Left renal pelvis (tissue), 4 donors: ENCODE data around the gene FN3K. TPM values are rescaled to one million over a fixed set of nuclear protein-coding genes. Genes with fewer than 3 reads are reported as not detected.

Experiments
- DNase-seq, 4 donors: peaks; one replicate each; pipeline ENCODE4 v3.0.0-alpha.2; 2013; ENCODE audit warnings: low read depth in 4 of 4, low spot score in 3 of 4
- polyA plus RNA-seq, 4 donors: library from polyadenylated mRNA; unstranded; fragments of 120-200 nt; gene quantifications; one replicate each; pipeline ENCODE4 v1.2.1, GENCODE V29; 2013; ENCODE audit not compliant: insufficient read length in 4 of 4

FN3K gene
- 10 to 100 TPM; 13.5 to 34.4 (median 25.7) TPM for polyA plus RNA-seq

DNA sequence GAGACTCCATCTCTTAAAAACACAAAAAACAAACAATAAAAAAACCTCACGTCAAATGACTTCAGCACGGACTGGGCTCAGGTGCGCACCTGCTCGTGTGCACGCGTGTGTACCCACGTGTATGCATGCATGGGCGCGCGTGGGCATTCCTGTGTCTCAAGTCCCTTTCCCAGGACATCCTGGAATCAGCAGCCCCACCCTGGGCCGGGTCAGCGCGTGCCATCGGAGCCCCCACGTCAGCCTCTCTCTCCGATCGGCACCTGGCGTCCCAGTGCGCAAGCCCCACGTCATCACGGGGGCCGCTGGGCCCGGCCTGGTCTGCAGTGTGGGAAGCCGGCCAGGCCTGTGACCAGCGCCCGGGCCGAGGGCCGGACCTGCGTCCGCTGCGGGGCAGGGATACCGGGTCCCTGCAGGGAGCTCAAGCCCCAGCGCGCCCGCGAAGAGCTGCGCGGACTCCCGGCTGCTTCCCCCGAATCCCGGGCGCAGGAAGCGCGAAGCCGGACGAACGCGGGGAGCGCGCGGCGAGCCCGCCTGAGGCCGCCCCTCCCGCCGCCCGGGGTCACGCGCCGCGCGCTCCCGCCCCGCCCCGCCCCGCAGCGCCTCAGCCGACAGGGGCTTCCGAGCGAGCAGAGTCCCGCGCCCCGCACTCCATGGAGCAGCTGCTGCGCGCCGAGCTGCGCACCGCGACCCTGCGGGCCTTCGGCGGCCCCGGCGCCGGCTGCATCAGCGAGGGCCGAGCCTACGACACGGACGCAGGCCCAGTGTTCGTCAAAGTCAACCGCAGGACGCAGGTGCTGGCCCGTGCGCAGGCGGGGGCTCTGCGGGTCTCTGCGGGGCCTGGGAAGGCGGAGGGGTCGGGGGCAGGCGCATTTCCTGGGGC, at the start of gene FN3K:
TSS of gene FN3K (plus strand) at position 629 of the 880 bp plus-strand sequence. CDS start at position 651, 22 bp downstream.
- no peak for DNase-seq

DNA sequence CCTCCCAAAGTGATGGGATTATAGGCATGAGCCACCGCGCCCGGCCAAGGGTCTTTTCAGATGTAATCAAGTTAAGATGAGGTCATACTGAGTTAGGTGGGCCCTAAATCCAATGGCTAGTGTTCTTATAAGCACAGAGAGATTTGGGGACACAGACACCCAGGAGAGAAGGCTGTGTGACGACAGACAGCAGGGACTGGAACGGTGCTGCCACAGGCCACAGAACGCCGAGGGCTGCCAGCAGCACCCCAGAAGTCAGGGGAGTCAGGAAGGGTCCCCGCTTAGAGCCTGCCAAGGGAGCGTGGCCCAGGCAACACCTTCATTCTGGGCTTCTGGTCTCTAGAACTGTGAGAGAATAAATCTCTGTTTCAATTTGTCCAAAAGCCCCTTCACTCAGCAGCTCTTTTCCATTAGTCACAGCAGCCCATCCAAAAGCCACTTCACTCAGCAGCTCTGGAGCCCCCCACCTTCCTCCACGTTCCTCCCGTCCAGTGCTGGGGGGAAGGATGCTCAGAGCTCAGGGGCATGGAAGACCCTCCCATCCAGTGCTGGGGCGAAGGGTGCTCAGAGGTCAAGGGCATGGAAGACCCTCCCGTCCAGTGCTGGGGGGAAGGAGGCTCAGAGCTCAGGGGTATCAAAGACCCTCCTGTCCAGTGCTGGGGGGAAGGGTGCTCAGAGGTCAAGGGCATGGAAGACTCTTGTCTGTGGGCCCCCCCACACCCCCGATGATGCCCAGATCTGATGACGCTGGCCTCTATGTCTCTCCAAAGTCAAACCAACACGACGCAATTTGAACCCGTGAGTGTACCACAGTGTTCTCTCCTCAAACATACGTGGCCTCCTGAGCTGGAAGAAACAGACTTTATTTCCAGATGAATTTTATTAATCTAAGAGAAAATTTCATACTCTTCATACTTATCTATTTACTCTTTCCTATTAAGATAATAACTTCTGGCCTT, 48.8 kb upstream of the FN3K start:
- no peak for DNase-seq

DNA sequence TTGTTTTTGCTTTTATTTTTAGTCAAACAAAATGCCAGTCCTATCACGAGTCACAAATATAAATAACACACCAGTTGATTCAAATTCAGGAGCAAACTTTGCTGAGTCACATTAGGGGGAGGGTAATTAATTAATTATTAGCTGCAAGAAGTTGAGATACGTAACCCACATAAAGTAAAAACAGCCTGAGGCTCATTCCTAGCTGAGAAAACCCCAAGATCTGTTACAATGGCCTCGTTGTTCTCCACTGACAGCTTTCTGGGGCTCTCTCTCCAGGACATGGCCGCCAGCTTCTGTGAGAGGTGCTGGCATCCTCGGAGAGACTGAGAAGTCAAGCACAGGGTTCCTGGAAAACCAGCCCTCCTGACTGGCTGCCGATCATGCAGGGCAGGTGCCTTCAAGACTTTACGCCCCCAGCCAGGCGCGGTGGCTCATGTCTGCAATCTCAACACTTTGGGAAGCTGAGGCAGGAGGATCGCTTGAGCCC, 48.0 kb upstream of the FN3K start:
- DNase-seq: no peak

DNA sequence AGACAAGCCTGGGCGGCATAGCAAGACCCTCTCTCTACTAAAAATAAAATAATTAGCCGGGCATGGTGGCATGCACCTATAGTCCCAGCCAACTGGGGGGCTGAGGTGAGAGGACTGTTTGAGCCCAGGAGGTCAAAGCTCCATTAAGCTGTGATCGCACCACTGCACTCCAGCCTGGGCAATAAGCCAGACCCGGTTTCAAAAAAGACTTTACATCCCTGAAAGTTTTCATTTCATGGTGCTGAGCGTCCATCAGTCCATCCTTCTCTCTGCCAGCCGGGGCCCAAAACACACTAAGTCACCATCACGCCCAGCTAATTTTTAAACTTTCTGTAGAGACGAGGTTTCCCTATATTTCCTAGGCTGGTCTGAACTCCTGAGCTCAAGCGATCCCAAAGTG, 47.5 kb upstream of the FN3K start:
- no peak for DNase-seq

DNA sequence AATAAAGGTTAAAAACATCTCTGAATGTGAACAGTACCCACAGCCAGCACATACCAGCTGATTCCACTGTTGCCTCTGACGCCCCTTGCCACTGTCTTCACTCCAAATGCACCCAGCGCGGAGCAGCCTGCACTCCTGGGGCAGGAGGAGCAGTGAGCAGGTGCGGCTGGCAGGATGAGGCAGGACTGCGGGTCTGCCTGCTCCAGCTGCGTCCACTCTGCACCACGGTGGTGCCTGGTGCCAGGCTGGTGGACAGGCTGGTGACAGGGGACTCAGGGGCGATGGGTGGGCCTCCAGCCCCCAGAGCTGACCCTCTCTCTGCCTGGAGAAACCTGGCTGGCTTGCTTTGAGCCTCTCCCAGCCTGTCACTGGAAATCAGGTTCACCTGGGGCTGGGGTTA, 46.3 kb upstream of the FN3K start:
- DNase-seq: no peak

DNA sequence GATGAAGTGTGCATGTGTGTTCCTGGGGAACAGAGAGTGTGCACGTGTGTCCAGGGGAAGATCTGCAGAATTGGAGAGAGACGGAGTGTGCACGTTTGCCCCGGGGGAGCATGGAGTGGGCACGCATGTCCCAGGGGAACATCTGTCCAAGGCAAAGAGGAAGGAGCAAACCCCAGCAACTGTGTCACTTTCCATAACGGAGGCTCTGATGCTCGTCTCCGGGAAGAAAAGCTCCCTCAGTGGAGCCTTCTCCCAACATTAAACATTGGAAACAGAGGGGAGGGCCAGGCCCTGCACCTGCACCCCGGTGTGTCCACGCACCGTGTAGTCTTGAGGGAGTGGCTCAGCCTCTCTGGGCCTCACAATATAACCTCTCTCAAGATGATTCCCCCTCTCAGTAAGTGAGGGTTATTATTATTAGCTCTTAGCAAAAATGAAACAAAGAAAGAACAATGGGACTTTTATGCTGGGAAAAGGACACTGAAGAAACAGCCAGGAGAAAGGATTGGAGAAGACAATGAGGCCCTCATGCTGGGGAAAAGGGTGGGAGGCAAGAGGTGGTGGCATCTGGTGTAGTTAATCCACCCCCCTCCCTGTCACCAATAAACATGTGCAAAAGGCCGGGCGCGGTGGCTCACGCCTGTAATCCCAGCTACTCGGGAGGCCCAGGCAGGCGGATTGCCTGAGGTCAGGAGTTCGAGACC, 44.5 kb upstream of the FN3K start:
- DNase-seq: no peak

DNA sequence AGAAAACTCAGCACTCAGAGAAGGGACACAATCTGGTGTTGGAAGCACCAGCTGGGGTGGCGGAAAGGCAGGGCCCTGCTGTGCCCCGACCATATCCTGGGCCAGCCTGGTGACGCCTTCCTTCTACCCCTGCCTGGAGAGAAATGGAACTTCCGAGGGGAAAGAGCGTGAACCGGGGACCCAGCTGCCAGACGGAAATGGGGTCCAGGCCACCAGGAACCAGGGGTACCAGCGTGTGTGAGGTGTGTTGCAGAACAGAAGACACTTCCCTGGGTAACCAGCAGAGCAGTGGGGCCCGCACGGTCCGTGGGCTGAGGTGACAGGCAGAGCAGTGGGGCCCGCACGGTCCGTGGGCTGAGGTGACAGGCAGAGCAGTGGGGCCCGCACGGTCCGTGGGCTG, 43.7 kb upstream of the FN3K start:
- no peak for DNase-seq

DNA sequence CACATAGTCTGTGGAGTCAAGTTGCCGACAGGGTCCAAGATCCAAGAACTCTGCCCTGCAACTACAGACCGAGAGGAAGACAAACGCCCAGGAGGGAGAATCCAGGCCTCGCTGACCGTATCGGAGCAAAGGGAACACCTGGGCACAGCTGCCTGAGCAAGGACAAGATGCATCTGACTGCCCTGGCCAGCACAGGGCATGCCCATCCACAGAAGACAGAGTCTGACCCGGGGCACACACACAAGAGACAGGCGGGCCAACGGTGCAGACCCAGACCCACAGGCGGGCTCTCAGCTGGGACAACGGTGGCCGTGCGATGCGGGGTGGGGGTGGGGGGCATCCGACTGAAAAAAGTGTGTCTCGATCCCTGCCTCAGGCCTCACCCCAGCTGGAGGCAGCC, 43.1 kb upstream of the FN3K start:
- no peak for DNase-seq

DNA sequence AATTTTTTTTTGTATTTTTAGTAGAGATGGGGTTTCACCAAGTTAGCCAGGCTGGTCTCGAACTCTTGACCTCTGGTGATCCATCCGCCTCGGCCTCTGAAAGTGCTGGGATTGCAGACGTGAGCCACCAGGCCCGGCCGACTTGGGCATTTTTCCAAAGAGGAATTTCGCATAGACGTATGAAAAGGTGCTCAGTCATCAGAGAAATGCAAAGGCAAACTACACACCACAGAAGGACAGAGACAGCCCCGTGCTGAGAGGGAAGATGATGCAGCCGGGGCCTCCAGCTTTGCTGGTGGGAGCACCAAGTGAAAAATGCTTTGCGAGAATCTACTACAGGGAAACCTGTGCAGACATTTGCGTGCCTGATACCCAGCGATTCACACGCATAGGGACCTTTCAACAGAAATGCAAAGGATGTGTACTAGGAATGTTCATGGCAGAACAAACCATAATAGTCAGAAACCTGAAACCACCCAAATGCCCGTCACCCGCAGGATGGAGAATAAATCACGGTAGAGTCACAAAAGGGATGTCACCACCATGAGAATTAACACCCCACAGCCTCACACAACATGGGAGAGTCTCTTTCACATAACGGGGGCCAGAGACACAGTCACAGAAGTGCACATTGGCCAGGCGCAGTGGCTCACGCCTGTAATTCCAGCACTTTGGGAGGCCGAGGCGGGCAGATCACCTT, 42.1 kb upstream of the FN3K start:
- no peak for DNase-seq

DNA sequence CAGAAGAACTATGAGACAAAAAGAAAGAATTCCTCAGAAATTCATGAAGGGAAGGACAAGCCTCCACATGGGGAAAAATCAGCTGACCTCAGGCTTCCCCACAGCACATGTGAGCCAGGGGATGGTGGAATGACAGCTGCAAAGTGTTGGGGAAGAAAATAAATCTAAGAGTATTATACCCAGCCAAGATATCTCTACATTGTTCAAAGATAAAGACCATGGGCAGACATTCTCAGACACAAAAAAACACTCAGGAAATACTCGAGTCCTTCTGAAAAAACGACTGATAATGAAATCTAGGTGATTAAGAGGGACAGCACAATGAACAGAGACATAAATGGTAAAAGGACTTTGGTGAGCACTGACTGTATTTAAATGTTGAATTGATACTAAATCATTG, 40.8 kb upstream of the FN3K start:
- DNase-seq: no peak

DNA sequence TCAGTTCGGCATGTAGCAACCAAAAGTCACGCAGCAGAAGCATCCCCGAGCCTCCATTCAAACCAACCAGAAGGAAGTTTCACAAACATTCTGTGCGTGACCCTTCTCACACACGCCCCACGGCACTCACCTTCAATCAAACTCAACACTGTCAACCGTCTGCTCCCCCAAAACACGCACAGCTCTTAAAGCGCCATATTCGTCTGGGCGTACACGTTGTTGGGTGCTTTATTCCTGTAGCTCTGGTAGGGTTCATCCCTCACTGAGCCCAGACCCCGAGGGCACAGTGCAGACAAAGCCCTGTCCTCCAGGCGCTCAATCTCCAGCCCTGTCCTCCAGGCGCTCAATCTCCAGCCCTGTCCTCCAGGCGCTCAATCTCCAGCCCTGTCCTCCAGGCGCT, 39.2 kb upstream of the FN3K start:
- no peak for DNase-seq

DNA sequence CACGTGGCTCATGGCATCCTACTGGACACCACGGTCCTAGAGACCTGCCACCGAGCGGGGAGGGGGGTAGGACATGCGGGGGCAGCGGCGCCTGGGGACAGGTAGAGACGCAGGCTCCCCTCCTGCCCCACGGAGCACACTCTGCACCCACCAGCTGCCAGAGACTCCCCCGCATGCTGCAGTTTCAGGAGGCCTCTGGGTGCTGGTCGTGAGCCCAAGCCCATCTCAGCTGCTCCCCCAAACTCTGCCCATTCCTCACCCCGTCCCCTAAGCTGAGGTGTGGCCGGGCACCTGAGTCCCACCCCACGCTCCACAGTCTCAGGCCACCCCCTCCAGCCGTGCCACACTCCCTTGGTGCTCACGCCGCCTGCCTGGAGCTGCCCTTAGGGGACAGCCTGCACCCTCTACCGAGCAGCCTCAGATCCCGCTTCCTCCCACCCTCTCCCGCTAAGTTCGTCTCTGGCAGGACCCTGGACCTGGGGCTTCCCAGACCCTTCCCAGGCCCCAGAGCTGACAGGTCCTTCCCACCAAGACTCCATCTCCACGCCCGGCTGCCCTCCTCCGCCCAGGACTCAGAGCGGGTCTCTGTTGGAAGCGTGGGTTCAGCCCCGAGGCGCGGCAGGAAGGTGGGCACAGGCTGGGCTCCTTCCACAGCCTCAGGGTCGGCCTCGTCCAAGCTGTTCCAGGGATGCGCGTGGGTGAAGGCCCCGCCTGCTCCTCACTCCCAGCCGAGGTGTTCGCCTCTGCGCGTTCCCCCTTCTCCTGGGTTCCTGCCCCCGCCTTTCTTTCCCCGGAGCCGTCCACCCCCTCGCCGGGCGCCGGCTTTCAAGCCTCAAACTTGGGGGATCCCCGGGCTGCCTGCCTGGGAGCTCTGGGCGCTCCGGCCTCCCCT, 38.3 kb upstream of the FN3K start:
- no peak for DNase-seq

DNA sequence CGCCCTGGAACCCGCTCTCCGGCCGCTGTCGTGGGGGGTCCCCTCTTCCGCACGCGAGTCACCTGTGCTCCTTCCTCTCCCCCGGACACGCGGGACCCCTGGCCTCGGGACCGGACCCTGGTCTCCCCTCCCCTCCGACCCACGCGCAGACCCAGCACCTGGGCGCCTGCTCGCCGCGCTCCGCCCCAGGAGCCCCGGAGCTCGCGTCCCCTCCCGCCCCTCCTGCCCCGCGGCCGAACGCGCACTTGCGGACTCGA, 37.7 kb upstream of the FN3K start:
- DNase-seq: no peak

DNA sequence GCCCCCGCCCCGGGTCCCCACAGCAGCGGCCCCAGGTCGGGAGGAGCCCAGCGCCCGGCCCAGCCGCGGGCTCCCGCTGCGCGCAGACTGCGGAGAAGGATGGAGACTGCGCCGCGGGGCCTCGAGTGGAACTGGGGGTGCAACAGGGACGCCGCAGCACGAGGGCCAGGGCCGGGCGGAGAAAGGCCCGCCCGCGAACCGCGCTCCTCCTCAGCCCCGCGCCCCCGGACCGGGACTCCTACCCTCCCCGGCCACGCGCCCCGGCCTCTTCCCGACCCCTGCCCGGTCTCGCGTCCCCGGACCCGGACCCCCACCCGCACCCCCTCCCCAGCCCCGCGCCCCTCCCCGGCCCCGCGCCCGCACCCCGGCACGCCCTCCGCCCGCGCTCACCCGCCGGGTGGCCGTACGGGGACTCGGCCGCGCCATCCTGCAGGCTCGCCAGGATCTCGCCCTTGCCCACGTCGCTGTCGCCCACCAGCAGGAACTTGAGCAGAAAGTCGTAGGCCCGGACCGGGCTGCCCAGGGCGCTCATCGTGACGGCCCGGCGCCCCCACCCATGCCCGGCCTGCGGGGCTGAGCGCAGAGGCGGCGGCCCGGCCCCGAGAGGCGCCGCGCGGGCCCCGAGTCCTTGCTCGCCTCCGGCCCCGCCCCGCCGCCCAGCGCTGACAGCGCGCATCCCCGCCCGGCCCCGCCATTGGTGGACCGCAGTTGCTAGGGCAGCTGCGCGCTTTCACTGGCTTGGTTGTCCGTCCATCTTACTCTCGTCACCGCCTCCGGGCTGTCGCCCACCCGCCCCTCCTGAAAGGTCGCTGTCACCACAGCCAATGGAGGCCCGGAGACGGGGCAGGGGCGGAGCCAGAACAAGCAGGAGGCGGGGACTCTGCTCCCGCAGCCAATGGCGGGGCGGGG, 37.1 kb upstream of the FN3K start, which contains the start of gene RAB40B:
TSS of gene RAB40B (minus strand) at position 634 of the 909 bp plus-strand sequence. CDS start at position 532, 102 bp downstream.
- DNase-seq: peak; percentile 94 to 97 (median 96)

DNA sequence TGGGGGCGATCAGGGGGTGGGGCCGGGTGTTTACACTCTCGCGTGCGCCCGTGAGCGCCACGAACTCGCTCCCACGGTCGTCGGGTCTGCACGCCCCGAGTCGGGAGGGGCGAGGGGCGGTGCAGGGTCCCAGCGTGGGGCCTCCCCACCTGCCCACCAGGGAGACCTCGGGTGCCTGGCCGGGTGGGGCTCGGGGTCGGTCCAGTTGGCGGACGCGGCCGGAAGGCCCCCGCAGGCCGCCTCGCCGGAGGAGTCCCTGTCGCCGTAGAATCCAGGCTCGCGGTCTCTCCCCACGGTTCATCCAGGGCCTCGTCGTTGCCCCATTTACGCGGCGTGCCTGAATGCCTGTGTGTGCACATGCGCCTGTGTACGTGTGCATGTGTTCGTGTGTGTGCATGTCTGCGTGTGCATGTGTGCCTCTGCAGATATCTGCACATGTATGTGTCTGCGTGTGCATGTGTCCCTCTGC, 36.4 kb upstream of the FN3K start:
- DNase-seq: no peak

DNA sequence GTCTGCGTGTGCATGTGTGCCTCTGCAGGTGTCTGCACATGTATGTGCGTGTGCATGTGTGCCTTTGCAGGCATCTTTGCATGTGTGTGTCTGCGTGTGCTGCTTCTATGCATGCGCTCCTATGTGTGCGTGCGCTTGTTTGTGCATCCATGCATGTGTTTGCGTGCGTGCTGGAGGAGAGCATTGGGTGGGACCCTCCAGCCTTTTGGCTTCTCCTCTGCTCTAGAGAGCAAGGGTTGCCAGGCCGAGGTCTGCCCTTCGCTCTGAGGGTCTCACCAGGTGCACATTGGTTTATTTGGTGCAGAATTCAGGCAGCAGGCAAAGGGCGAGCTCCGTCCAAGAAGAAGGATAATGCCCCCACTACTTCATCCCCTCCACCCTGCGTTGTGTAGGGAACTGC, 35.9 kb upstream of the FN3K start:
- no peak for DNase-seq

DNA sequence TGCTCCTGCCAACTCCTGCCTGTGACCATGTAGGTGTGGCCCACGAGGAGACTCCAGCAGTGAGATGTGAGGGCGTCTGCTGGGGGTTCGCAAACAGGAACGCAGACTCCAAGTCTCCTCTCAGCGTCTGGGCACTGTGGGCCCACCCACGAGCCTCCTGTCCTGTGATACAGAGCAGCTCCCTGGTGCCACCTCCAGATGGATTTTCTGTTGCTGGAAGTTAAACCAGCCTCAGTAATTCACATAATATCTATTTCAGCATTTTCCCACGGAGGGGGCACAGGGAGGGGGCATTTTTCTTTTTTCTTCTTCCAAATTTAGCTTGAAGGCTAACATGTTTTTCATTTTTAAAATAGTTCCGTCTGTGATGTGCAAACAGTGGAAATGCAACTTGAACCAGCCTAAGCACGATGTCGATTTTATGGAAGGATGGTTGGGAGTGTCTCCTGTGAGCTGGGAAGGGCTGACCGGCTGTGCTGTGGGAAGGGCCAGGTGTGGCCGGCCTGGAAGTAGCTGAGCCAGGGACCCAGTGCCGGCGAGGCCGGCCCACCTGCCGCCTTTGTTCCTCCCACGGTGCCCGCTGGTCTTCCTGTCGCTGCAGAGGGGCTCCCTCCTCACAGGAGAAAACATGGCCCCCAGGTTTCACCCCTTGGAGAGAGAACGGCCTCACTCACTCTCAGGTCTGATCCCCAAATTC, 33.0 kb upstream of the FN3K start:
- no peak for DNase-seq
